ENCODE measurements around the gene GPR6. TPM values are rescaled to one million over a fixed set of nuclear protein-coding genes. Genes with fewer than 3 reads are reported as not detected.

Gene GPR6
- total RNA-seq, 2 donors from 2014 or later = not detected

GRCh38 chr6:110002676-110003075, 24.6 kb downstream of the GPR6 start:
- DNase-seq (ENCODE audit: low spot score) = no peak
- H3K36me3 ChIP-seq = no peaks in the 10 kb centered on the region
- H3K27ac ChIP-seq = no peak overlapping the region
- H3K27me3 ChIP-seq = no peaks in the 10 kb centered on the region
- H3K4me3 ChIP-seq = no peak overlapping the region
- H3K9me3 ChIP-seq = no peaks in the 10 kb centered on the region
- TF ChIP-seq CTCF (IDR thresholded peaks at IDR 0.05) = no peak
- H3K4me1 ChIP-seq = no peaks in the 10 kb centered on the region

- H3K4me1 ChIP-seq = no peaks in the 10 kb centered on the region
- TF ChIP-seq CTCF (IDR thresholded peaks at IDR 0.05) = no peak
- no peaks in the 10 kb centered on the region for H3K9me3 ChIP-seq
- no peak overlapping the region for H3K4me3 ChIP-seq
- no peaks in the 10 kb centered on the region for H3K27me3 ChIP-seq
- H3K27ac ChIP-seq = no peak overlapping the region
- DNase-seq (ENCODE audit: low spot score) = no peak
- H3K36me3 ChIP-seq = no peaks in the 10 kb centered on the region
Measured at GRCh38 chr6:110013386-110013785, 35.3 kb downstream of the GPR6 start.

- no peaks in the 10 kb centered on the region for H3K4me1 ChIP-seq
- no peak overlapping the region for H3K27ac ChIP-seq
- no peak overlapping the region for H3K4me3 ChIP-seq
- no peaks in the 10 kb centered on the region for H3K27me3 ChIP-seq
- H3K36me3 ChIP-seq = no peaks in the 10 kb centered on the region
- no peak for TF ChIP-seq CTCF (IDR thresholded peaks at IDR 0.05)
- no peak for DNase-seq (ENCODE audit: low spot score)
- H3K9me3 ChIP-seq = no peaks in the 10 kb centered on the region
Measured at GRCh38 chr6:110015206-110015605, 37.1 kb downstream of the GPR6 start.

- Histone ChIP-seq H3K4me3 (no peak overlapping the region), H3K4me1 (no peaks in the 10 kb centered on the region), H3K27ac (no peak overlapping the region), H3K9me3 (no peaks in the 10 kb centered on the region), H3K36me3 (no peaks in the 10 kb centered on the region), H3K27me3 (no peaks in the 10 kb centered on the region)
- DNase-seq (ENCODE audit: low spot score) = no peak
- no peak for TF ChIP-seq CTCF (IDR thresholded peaks at IDR 0.05)
Measured at GRCh38 chr6:110017306-110017705, 39.2 kb downstream of the GPR6 start.

GRCh38 chr6:110017946-110018345, 39.8 kb downstream of the GPR6 start:
- DNase-seq (ENCODE audit: low spot score) = no peak
- Histone ChIP-seq H3K4me3 (no peak overlapping the region), H3K9me3 (no peaks in the 10 kb centered on the region), H3K36me3 (no peaks in the 10 kb centered on the region), H3K27ac (no peak overlapping the region), H3K4me1 (no peaks in the 10 kb centered on the region), H3K27me3 (no peaks in the 10 kb centered on the region)
- no peak for TF ChIP-seq CTCF (IDR thresholded peaks at IDR 0.05)

GRCh38 chr6:110018486-110018885, 40.4 kb downstream of the GPR6 start:
- H3K4me1 ChIP-seq = no peaks in the 10 kb centered on the region
- H3K27ac ChIP-seq = no peak overlapping the region
- H3K36me3 ChIP-seq = no peaks in the 10 kb centered on the region
- no peak for DNase-seq (ENCODE audit: low spot score)
- no peak for TF ChIP-seq CTCF (IDR thresholded peaks at IDR 0.05)
- no peak overlapping the region for H3K4me3 ChIP-seq
- H3K27me3 ChIP-seq = no peaks in the 10 kb centered on the region
- H3K9me3 ChIP-seq = no peaks in the 10 kb centered on the region
